HepG2 (cell line): ENCODE results near the gene MGAT4D. TPM values are rescaled to one million over a fixed set of nuclear protein-coding genes. Genes with fewer than 3 reads are reported as not detected.

Experiments used
- HNRNPL ChIP-seq: fragments of 200-400 bp; formaldehyde crosslinking; IDR thresholded peaks from 2 replicates; pipeline ENCODE4 v1.6.1; 2017; ENCODE audit warnings: mild to moderate bottlenecking, low read depth, low read length
- MTA3 ChIP-seq: sonication (generic); formaldehyde crosslinking; IDR thresholded peaks from 2 replicates; pipeline ENCODE4 v1.4.0; 2020; ENCODE audit warnings: missing genetic modification reagents
- PAF1 ChIP-seq: IDR thresholded peaks from 2 replicates; pipeline ENCODE4 v1.6.1; 2016; ENCODE audit warnings: missing genetic modification reagents, missing compliant biosample characterization
- PHF8 ChIP-seq: sonication (generic); formaldehyde crosslinking; IDR thresholded peaks from 2 replicates; pipeline ENCODE4 v1.5.0; 2020; ENCODE audit warnings: missing genetic modification reagents
- RFXAP ChIP-seq: sonication (generic); formaldehyde crosslinking; IDR thresholded peaks from 2 replicates; pipeline ENCODE4 v1.4.0; 2020; ENCODE audit warnings: missing genetic modification reagents, borderline replicate concordance
- SP140L ChIP-seq: sonication (generic); formaldehyde crosslinking; IDR thresholded peaks from 2 replicates; pipeline ENCODE4 v1.4.0; 2020; ENCODE audit warnings: missing genetic modification reagents, borderline replicate concordance
- ZNF367 ChIP-seq: sonication (generic); formaldehyde crosslinking; IDR thresholded peaks from 2 replicates; pipeline ENCODE4 v1.4.0; 2020; ENCODE audit warnings: missing genetic modification reagents, borderline replicate concordance
- polyA plus RNA-seq, 8 experiments: library from polyadenylated mRNA; depleted of rRNA in 3 of 8; stranded (reverse) in 7 of 8; unstranded in 1 of 8; fragments of >200 nt; fragmentation: Illumina TruSeq in 4 of 8; extraction: Trizol in 4 of 8; gene quantifications; 2 replicates each; pipeline versions ENCODE4 v1.2.1 to v1.2.3, GENCODE V29; 2011 to 2016; ENCODE audit warnings: low read depth in 4 of 8, missing spikeins in 1 of 8, mixed read lengths in 1 of 8; ENCODE audit not compliant: insufficient read depth in 1 of 8
- total RNA-seq, 5 experiments: library from RNA; depleted of rRNA; stranded (reverse); fragments of >200 nt; fragmentation: Illumina TruSeq; extraction: Trizol; gene quantifications; 2 replicates each; pipeline ENCODE4 v1.2.3, GENCODE V29; 2016; ENCODE audit warnings: low read depth in 1 of 5
- TF ChIP-seq, protein P1 (sequence below): sonication (generic); formaldehyde crosslinking; IDR thresholded peaks from 2 replicates; pipeline ENCODE4 v1.5.0; 2020; ENCODE audit warnings: mild to moderate bottlenecking, missing genetic modification reagents
- TF ChIP-seq, protein P2 (sequence below): sonication (generic); formaldehyde crosslinking; IDR thresholded peaks from 2 replicates; pipeline ENCODE4 v1.4.0; 2020; ENCODE audit warnings: missing genetic modification reagents
- TF ChIP-seq, protein P3 (sequence below): sonication (generic); formaldehyde crosslinking; IDR thresholded peaks from 2 replicates; pipeline ENCODE4 v1.5.0; 2020; ENCODE audit warnings: mild to moderate bottlenecking, missing genetic modification reagents
- TF ChIP-seq, protein P4 (sequence below), 2 experiments: fragments of 450-650 bp in 1 of 2; sonication (generic) in 1 of 2; formaldehyde crosslinking in 1 of 2; IDR thresholded peaks; 2 replicates each; pipeline versions ENCODE4 v1.6.1 to v1.8.0; 2016 to 2022; ENCODE audit warnings: antibody characterized with exemption in 1 of 2, mild to moderate bottlenecking in 1 of 2, missing genetic modification reagents in 1 of 2

The MGAT4D gene
- total and polyA plus RNA-seq, 2 of the 13 experiments (the other 11 are each of a cell fraction or from before 2014, with no cell fraction given), result not detected

DNA sequence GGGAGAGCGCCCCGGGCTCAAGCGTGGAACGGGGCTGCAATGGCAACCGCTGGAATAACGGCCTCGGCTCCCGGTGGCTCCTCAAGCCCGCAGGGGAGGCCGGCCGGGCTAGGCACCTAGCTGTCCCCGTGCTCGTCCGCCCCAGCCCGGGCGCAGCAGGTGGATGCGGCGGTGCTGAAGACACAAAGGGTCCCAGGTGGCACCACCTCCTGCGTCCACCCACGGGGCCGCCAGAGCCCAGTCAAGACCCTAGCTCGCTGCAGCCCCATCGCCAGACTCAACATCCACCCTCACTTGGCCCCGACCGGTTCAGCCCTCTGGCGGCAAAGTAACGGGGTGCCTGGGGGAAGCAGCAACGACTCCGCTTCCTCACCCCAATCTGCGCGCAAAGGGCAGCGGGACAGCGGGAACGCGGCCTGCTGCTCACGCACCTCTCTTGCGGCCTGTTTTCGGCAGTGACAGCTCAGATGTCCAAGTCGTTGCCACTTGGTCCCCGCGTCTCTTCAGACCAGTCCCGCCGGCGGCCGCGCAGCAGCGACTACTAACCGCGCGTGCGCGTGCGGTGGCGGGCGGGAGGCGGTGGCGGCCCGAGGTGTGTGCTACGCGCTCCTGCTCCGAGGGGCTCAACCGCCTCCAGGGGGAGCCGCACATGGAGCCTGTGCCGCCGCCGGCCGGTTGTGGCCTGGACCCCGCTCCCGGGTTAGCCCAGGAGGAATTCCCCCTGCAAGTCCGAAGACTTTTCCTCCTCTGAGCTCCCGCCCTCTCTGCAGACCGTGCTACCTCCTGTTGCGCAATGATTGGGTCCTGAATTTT is 70.8 kb downstream of the MGAT4D start, which contains the start of gene CLGN (continued):
- TF ChIP-seq, protein P1, sequence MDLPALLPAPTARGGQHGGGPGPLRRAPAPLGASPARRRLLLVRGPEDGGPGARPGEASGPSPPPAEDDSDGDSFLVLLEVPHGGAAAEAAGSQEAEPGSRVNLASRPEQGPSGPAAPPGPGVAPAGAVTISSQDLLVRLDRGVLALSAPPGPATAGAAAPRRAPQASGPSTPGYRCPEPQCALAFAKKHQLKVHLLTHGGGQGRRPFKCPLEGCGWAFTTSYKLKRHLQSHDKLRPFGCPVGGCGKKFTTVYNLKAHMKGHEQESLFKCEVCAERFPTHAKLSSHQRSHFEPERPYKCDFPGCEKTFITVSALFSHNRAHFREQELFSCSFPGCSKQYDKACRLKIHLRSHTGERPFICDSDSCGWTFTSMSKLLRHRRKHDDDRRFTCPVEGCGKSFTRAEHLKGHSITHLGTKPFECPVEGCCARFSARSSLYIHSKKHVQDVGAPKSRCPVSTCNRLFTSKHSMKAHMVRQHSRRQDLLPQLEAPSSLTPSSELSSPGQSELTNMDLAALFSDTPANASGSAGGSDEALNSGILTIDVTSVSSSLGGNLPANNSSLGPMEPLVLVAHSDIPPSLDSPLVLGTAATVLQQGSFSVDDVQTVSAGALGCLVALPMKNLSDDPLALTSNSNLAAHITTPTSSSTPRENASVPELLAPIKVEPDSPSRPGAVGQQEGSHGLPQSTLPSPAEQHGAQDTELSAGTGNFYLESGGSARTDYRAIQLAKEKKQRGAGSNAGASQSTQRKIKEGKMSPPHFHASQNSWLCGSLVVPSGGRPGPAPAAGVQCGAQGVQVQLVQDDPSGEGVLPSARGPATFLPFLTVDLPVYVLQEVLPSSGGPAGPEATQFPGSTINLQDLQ, result peak; percentile 67; the same call in 1 of the 2 replicates
- TF ChIP-seq ZNF367 (0 out of 2 replicates have a peak, but pooled peaks have one; percentile 48), HNRNPL (no peak), RFXAP (CRISPR knock-in tag) (peak; percentile 50; the same call in 1 of the 2 replicates), PHF8 (peak; percentile 91), PAF1 (CRISPR knock-in tag) (no peak), MTA3 (CRISPR knock-in tag) (no peak), SP140L (no peak)
- TF ChIP-seq, protein P2, sequence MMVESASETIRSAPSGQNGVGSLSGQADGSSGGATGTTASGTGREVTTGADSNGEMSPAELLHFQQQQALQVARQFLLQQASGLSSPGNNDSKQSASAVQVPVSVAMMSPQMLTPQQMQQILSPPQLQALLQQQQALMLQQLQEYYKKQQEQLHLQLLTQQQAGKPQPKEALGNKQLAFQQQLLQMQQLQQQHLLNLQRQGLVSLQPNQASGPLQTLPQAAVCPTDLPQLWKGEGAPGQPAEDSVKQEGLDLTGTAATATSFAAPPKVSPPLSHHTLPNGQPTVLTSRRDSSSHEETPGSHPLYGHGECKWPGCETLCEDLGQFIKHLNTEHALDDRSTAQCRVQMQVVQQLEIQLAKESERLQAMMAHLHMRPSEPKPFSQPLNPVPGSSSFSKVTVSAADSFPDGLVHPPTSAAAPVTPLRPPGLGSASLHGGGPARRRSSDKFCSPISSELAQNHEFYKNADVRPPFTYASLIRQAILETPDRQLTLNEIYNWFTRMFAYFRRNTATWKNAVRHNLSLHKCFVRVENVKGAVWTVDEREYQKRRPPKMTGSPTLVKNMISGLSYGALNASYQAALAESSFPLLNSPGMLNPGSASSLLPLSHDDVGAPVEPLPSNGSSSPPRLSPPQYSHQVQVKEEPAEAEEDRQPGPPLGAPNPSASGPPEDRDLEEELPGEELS (CRISPR knock-in tag), result no peak; the same call in 1 of the 2 replicates
- TF ChIP-seq, protein P3, sequence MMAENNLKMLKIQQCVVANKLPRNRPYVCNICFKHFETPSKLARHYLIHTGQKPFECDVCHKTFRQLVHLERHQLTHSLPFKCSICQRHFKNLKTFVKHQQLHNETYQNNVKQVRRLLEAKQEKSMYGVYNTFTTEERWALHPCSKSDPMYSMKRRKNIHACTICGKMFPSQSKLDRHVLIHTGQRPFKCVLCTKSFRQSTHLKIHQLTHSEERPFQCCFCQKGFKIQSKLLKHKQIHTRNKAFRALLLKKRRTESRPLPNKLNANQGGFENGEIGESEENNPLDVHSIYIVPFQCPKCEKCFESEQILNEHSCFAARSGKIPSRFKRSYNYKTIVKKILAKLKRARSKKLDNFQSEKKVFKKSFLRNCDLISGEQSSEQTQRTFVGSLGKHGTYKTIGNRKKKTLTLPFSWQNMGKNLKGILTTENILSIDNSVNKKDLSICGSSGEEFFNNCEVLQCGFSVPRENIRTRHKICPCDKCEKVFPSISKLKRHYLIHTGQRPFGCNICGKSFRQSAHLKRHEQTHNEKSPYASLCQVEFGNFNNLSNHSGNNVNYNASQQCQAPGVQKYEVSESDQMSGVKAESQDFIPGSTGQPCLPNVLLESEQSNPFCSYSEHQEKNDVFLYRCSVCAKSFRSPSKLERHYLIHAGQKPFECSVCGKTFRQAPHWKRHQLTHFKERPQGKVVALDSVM, result peak; percentile 57
- TF ChIP-seq, protein P4, sequence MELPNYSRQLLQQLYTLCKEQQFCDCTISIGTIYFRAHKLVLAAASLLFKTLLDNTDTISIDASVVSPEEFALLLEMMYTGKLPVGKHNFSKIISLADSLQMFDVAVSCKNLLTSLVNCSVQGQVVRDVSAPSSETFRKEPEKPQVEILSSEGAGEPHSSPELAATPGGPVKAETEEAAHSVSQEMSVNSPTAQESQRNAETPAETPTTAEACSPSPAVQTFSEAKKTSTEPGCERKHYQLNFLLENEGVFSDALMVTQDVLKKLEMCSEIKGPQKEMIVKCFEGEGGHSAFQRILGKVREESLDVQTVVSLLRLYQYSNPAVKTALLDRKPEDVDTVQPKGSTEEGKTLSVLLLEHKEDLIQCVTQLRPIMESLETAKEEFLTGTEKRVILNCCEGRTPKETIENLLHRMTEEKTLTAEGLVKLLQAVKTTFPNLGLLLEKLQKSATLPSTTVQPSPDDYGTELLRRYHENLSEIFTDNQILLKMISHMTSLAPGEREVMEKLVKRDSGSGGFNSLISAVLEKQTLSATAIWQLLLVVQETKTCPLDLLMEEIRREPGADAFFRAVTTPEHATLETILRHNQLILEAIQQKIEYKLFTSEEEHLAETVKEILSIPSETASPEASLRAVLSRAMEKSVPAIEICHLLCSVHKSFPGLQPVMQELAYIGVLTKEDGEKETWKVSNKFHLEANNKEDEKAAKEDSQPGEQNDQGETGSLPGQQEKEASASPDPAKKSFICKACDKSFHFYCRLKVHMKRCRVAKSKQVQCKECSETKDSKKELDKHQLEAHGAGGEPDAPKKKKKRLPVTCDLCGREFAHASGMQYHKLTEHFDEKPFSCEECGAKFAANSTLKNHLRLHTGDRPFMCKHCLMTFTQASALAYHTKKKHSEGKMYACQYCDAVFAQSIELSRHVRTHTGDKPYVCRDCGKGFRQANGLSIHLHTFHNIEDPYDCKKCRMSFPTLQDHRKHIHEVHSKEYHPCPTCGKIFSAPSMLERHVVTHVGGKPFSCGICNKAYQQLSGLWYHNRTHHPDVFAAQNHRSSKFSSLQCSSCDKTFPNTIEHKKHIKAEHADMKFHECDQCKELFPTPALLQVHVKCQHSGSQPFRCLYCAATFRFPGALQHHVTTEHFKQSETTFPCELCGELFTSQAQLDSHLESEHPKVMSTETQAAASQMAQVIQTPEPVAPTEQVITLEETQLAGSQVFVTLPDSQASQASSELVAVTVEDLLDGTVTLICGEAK (IDR thresholded peaks at IDR 0.05), result no peak
- TF ChIP-seq, protein P4 (CRISPR knock-in tag; IDR thresholded peaks at IDR 0.05), result peak; percentile 72
